Activated B cell treated with CpG ODN at 0.5 μM for 24 hours (primary cell): ENCODE data around the gene NRG3. TPM values are rescaled to one million over a fixed set of nuclear protein-coding genes. Genes with fewer than 3 reads are reported as not detected.

Experiments used
- ATAC-seq: fragments of 200-7000 bp; cut with Tn5 transposase; one replicate; pipeline ENCODE4 v1.10.0; 2021; ENCODE audit warnings: low read depth, mild to moderate bottlenecking, moderate library complexity
- CTCF ChIA-PET: fragments of 350-600 bp; sonication (Branson Sonifier 250); formaldehyde crosslinking; loops from one replicate; lab custom pipeline; 2021; ENCODE audit warnings: antibody characterized with exemption; lab: Charles Lee
- POLR2A ChIA-PET: fragments of 350-600 bp; sonication (Branson Sonifier 250); formaldehyde crosslinking; loops from one replicate; lab custom pipeline; 2021; ENCODE audit warnings: antibody characterized with exemption; lab: Charles Lee
- DNase-seq: peaks from one replicate; pipeline ENCODE4 v3.0.0; 2022
- H3K27ac Mint-ChIP-seq: one replicate; pipeline ENCODE4 v1.8.0; 2020; ENCODE audit warnings: mixed read lengths
- H3K27me3 Mint-ChIP-seq: one replicate; pipeline ENCODE4 v1.8.0; 2021; ENCODE audit warnings: mixed read lengths
- H3K36me3 Mint-ChIP-seq: one replicate; pipeline ENCODE4 v1.8.0; 2021; ENCODE audit warnings: low read depth, mixed read lengths
- H3K4me1 Mint-ChIP-seq: one replicate; pipeline ENCODE4 v1.8.0; 2021; ENCODE audit warnings: mixed read lengths
- H3K4me3 Mint-ChIP-seq: one replicate; pipeline ENCODE4 v1.8.0; 2020; ENCODE audit warnings: mild to moderate bottlenecking, mixed read lengths
- H3K9me3 Mint-ChIP-seq: one replicate; pipeline ENCODE4 v1.8.0; 2020; ENCODE audit warnings: mixed read lengths
- intact Hi-C: fragments of 100-400 bp; cut with micrococcal nuclease; formaldehyde crosslinking; loops from one replicate; pipeline ENCODE4 v1.15.1; 2024
- total RNA-seq: library from RNA; stranded (reverse); gene quantifications from 2 replicates; pipeline ENCODE4 v1.2.3, GENCODE V29; 2022
- TF ChIP-seq, protein P1 (sequence below): fragments of 200-600 bp; IDR thresholded peaks from one replicate; pipeline ENCODE4 v1.8.0; 2022; ENCODE audit warnings: antibody characterized with exemption, mild to moderate bottlenecking

The NRG3 gene
- total RNA-seq, 1 donor from 2014 or later: not detected

DNA sequence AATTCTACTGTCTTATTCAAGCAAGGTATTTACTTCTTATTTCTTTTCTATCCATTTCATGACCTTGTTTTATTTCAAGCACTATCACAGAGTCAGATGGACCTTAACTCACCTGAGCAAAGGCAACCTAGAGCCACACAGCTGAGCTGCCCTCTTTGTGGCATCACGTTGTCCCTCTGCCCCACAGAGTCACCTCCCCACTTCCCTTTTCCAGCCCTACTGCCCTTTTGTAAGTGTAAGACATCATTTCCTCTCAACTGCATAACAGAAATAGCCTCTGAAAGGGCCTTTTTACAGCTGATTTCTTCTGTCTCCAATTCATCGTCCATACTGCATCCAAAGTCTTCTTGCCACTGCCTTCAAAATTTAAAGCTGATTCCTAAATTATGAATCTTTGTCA is 946.0 kb downstream of the NRG3 start:
- ChIA-PET POLR2A (no interaction called here), CTCF (no interaction called here)
- Mint-ChIP-seq H3K27me3 (no peaks in the 10 kb centered on the region), H3K4me3 (no peak overlapping the region), H3K27ac (no peak overlapping the region), H3K36me3 (no peaks in the 10 kb centered on the region), H3K9me3 (no peaks in the 10 kb centered on the region), H3K4me1 (no peaks in the 10 kb centered on the region)
- intact Hi-C loops: no loop called here
- ATAC-seq: no peak
- DNase-seq: no peak
- TF ChIP-seq, protein P1, sequence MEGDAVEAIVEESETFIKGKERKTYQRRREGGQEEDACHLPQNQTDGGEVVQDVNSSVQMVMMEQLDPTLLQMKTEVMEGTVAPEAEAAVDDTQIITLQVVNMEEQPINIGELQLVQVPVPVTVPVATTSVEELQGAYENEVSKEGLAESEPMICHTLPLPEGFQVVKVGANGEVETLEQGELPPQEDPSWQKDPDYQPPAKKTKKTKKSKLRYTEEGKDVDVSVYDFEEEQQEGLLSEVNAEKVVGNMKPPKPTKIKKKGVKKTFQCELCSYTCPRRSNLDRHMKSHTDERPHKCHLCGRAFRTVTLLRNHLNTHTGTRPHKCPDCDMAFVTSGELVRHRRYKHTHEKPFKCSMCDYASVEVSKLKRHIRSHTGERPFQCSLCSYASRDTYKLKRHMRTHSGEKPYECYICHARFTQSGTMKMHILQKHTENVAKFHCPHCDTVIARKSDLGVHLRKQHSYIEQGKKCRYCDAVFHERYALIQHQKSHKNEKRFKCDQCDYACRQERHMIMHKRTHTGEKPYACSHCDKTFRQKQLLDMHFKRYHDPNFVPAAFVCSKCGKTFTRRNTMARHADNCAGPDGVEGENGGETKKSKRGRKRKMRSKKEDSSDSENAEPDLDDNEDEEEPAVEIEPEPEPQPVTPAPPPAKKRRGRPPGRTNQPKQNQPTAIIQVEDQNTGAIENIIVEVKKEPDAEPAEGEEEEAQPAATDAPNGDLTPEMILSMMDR: no peak

- no peak overlapping the region for H3K4me3 Mint-ChIP-seq
- H3K36me3 Mint-ChIP-seq: no peaks in the 10 kb centered on the region
- DNase-seq (no peak), ATAC-seq (no peak)
- H3K9me3 Mint-ChIP-seq: peaks cover 2% of the 10 kb centered on the region
- intact Hi-C loops: no loop called here
- no peak overlapping the region for H3K27ac Mint-ChIP-seq
- H3K4me1 Mint-ChIP-seq: no peaks in the 10 kb centered on the region
- ChIA-PET POLR2A (no interaction called here), CTCF (no interaction called here)
- H3K27me3 Mint-ChIP-seq: no peaks in the 10 kb centered on the region
- TF ChIP-seq, protein P1: no peak
These were observed 951.1 kb downstream of the NRG3 start for GRCh38 chr10:82826132-82826531.

DNA sequence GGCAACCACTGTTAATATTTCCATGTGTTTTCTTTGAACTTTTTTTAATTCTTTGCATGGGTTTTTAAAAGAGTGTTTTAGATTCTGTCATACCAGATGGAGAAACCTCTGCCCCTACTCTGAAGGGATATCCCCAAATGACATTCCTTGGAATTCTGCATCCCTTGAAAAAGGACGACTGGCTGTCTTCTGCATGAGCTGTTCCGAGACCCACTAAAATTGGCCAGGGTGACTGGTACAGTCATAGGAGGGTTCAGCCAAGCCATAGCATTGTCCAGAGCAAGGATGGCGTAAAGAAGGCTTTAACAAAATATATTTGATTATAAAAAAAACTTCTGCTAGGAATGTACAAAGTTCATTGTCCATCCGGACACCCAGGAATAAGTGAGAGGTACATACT is 952.9 kb downstream of the NRG3 start:
- ATAC-seq (no peak), DNase-seq (no peak)
- no peak overlapping the region for H3K4me3 Mint-ChIP-seq
- no peak overlapping the region for H3K27ac Mint-ChIP-seq
- H3K36me3 Mint-ChIP-seq: no peaks in the 10 kb centered on the region
- TF ChIP-seq, protein P1: no peak
- no peaks in the 10 kb centered on the region for H3K27me3 Mint-ChIP-seq
- CTCF ChIA-PET: no interaction called here
- POLR2A ChIA-PET: no interaction called here
- no peaks in the 10 kb centered on the region for H3K4me1 Mint-ChIP-seq
- intact Hi-C loops: no loop called here
- H3K9me3 Mint-ChIP-seq: peaks cover 2% of the 10 kb centered on the region

- Mint-ChIP-seq H3K4me1 (no peaks in the 10 kb centered on the region), H3K27ac (no peak overlapping the region), H3K9me3 (peaks cover 5% of the 10 kb centered on the region), H3K36me3 (no peaks in the 10 kb centered on the region), H3K4me3 (no peak overlapping the region), H3K27me3 (no peaks in the 10 kb centered on the region)
- POLR2A ChIA-PET: no interaction called here
- ATAC-seq (no peak), DNase-seq (no peak)
- intact Hi-C loops: no loop called here
- TF ChIP-seq, protein P1: no peak
- CTCF ChIA-PET: no interaction called here
These were observed 972.2 kb downstream of the NRG3 start for GRCh38 chr10:82847242-82847641.

GRCh38 chr10:82850191-82850590 is 975.2 kb downstream of the NRG3 start:
- no peak overlapping the region for H3K4me3 Mint-ChIP-seq
- DNase-seq (no peak), ATAC-seq (no peak)
- no peaks in the 10 kb centered on the region for H3K36me3 Mint-ChIP-seq
- ChIA-PET POLR2A (no interaction called here), CTCF (no interaction called here)
- H3K27ac Mint-ChIP-seq: no peak overlapping the region
- peaks cover 8% of the 10 kb centered on the region for H3K9me3 Mint-ChIP-seq
- TF ChIP-seq, protein P1: no peak
- no peaks in the 10 kb centered on the region for H3K4me1 Mint-ChIP-seq
- no peaks in the 10 kb centered on the region for H3K27me3 Mint-ChIP-seq
- intact Hi-C loops: no loop called here
